GM18867 (cell line): ENCODE measurements around the gene SMARCA4.

Source experiments
- ATAC-seq: cut with Tn5 transposase; IDR thresholded peaks from one replicate; pipeline ENCODE4 v1.9.1; 2021; ENCODE audit warnings: mild to moderate bottlenecking, moderate library complexity; ENCODE audit not compliant: unreplicated experiment

SMARCA4 gene

GRCh38 chr19:10960314-10961072 lies at the start of gene SMARCA4:
TSS of gene SMARCA4 (plus strand) at chr19:10961030. CDS start at chr19:10984152, 23,122 bp downstream.
- peak; percentile 78 for ATAC-seq

DNA sequence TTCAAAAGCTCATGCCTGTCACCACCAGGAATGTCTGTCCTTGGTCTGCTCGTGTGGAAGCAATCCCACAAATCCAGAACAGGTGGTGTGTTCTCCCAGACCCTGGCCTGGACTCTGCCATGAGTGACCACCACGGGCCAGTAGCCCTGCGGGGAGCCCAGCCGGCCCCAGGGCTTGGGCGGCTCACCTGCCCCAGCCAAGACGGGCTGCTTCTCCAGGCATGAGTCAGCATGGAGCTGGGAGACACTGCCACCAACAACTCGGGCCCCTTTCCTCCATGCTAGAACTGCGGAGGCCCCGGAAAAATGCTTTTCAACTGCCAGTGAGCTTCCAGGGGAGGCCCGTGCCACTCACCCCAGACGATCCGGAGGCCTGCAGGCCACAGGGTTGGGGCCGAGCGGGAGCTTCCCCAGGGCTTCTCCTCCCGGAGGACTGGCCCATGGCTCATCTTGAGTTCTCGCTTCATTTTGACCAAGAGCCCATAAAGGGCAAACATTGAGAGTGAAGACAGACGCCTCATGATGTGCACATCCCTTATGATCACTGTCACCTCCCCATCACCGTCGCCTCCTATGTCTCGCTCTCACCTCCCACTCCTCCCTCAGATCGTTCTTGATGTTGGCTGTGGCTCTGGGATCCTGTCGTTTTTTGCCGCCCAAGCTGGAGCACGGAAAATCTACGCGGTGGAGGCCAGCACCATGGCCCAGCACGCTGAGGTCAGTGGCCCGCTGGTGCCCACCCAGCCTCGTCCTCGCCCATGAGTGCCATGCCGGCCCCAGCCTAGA lies 49.1 kb upstream of the SMARCA4 start:
- no peak for ATAC-seq

DNA sequence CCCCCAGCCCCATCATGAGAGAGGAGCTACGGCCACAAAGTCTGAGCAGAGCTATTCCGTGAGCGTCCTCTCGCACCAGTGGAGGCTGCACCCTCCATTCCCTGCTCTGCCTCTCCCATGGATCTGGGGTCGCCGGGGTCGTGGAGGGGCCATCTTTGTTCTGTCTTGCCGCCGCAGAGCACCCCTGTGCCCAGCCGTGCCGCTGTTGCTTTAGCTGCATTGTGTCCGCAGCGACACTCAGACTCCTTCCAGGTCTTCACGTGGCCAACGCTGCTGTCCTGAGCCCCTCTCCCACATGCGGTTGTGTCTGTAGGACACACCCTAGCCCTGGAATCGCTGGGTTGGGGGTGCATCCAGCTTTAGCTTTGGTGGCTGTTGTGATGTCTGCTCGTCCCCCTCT lies 48.2 kb upstream of the SMARCA4 start:
- ATAC-seq = no peak

GRCh38 chr19:10913716-10914340 lies 47.0 kb upstream of the SMARCA4 start:
- no peak for ATAC-seq

- no peak for ATAC-seq
Observed at GRCh38 chr19:10915130-10916091, 45.4 kb upstream of the SMARCA4 start.

DNA sequence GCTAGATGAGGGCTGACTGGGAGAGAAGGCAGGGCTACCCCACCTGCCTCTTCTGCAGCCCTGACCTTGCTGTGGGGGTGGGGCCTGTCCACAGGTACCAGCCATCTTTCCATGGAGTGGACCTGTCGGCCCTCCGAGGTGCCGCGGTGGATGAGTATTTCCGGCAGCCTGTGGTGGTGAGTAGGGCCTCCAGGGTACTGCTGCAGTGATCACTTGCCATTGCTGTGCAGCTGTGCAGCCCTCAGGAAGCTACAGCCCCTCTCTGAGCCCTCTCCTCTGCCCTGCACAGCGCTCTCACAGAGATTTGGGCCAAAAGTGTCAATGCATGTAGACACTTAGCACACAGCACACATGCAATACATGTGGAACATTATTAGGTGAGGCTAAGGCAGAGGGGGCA lies 44.2 kb upstream of the SMARCA4 start:
- ATAC-seq = no peak

DNA sequence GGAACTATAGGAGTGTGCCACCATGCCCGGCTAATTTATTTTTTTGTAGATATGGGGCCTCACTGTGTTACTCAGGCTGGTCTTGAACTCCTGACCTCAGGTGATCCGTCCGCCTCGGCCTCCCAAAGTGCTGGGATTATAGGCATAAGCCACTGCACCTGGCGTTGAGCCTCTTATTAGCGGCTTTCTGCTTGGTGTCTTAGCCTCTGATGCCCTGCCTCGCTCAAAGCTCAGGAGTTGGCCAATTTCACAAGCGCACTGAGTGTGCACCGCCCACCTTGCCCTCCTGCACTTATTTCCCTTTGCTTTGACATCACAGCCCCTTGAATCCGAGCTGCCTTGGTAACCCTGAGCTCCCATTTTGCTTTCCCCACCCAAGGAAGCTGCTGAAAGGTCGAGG lies 42.5 kb upstream of the SMARCA4 start:
- ATAC-seq = no peak

DNA sequence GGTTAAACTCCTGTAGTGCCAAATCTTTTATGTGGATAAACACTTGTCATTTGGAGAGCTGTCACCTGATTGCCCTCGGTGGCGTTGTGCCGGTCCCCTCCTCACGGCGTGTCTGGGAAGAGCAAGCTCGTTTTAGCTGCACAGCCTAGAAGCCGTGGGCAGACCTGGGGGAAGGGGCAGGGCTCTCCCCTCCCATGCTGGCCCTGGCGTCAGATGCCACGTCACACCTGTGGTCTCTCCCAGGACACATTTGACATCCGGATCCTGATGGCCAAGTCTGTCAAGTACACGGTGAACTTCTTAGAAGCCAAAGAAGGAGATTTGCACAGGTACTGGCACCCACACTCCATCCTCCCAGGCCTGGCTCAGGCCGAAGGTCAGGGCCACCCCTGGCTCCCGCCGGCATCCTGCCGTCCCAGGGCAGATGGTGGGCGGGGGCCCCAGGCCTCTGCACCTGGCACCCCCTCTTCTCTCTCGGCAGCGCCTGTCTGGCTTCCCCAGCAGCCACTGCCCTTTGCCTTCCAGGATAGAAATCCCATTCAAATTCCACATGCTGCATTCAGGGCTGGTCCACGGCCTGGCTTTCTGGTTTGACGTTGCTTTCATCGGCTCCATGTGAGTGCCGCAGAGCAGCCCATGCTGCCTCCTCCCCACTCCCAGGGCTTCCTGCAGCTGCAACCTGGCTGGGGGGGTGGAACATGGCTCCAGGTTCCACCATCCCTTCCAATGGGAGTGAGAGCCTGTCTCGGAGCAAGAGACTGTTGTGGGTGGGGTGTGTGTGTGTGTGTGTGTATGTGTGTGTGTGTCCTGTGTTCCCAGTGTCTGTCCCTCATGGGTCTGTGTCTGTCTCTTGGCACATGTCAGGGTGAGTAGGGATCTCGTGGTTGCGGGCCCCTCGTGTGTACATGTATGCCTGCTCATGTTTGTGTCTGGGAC lies 41.2 kb upstream of the SMARCA4 start:
- ATAC-seq = no peak

GRCh38 chr19:10920288-10920655 lies 40.6 kb upstream of the SMARCA4 start:
- ATAC-seq = no peak

DNA sequence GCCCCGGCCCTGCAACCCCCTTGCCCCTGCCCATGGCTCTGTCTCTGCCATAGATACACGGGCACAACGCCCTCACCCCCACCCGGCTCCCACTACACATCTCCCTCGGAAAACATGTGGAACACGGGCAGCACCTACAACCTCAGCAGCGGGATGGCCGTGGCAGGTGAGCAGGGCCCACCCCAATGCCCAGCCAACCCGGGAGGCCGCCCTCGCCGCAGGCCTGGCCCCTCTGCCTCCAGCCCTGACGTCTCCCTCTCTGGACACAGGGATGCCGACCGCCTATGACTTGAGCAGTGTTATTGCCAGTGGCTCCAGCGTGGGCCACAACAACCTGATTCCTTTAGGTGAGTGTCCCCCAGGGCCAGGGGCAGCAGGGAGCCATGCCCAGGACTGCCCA lies 40.0 kb upstream of the SMARCA4 start:
- ATAC-seq = no peak

DNA sequence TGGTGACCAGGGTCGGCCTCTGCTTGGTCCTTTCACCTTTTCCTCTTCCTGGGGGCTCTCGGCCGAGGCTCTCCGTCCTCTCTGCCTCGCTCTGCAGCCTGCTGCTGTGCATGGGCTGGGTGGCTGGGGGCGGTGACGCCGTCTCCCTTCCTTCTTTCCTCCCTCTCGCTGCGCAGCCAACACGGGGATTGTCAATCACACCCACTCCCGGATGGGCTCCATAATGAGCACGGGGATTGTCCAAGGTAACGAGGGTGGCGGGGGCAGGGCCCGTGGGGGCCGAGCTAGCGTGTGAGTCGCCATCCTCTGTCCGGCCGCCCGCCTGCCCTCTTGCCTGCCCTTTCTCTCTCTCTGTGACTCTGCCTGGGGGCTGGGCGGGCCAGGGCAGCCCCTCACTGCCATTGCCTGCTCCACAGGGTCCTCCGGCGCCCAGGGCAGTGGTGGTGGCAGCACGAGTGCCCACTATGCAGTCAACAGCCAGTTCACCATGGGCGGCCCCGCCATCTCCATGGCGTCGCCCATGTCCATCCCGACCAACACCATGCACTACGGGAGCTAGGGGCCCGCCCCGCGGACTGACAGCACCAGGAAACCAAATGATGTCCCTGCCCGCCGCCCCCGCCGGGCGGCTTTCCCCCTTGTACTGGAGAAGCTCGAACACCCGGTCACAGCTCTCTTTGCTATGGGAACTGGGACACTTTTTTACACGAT lies 39.5 kb upstream of the SMARCA4 start:
- ATAC-seq = no peak

GRCh38 chr19:10921910-10922637 lies 38.8 kb upstream of the SMARCA4 start:
- no peak for ATAC-seq

- no peak for ATAC-seq
Observed at GRCh38 chr19:10922638-10923014, 38.2 kb upstream of the SMARCA4 start.

DNA sequence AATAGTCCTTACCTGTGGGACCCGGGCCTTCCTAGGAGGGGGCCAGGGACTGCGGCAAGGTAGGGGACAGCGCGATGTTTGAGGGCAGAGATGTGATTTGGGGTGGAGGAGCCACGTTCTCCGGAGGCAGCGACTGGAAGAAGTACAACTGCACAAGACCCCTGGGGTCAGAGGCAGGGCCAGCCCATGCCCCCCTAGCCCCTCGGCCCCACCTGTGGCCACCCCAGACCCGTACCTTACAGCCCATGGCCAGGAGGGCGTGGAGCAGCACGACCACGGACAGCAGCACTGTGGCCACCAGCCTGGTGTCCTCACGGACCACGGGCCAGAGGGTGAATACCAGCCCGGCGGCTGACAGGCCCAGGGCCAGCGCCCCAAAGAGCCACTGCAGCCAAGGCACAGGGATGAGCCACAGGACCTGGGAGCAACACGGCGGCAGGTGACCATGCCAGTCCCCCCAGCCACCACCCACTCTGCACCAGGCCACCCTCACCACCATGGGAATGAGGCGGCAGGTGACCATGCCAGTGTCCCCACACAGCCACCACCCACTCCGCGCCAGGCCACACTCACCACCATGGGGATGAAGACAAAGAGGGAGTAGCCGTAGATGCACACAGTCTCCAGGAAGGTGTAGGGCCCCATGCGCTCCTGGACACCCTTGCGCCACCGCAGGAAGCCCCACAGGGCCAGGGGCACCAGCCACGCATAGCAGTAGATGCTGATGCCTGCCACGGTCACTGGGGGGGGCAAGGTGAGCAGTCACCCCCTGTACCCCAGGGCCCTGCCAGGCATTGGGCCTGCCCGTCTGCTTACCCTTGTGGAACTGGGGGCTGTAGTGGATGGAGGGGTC lies 37.3 kb upstream of the SMARCA4 start:
- ATAC-seq = no peak

DNA sequence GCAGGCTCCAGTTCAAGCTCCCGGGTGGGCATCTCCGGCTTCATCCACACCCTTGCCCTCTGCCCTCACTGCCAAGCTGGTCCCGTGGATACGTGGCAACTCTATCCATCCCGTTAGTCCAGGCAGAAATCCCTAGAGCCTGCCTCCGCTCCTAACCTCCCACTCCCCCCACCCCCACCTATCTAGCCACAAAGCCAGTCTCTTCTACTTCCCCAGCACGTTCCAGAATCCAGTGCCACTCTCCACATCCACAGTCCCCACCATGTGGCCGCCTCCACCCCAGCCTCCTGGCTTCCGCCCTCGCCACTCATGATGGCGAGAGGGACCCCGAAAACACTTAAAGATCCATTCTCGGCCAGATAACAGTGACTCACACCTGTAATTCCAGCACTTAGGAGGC lies 36.2 kb upstream of the SMARCA4 start:
- ATAC-seq = no peak

GRCh38 chr19:10927730-10928562 lies 32.9 kb upstream of the SMARCA4 start:
- no peak for ATAC-seq
